Pulmonary artery endothelial cell (primary cell): ENCODE measurements around the gene STARD4. TPM values are rescaled to one million over a fixed set of nuclear protein-coding genes. Genes with fewer than 3 reads are reported as not detected.
A peak's percentile ranks its signal among the peaks of the same experiment; 100 is the strongest.

Experiments used
- DNase-seq: peaks from one replicate; pipeline ENCODE4 v3.0.0-alpha.2; 2011; ENCODE audit warnings: low read depth, low spot score
- total RNA-seq: library from RNA; depleted of rRNA; stranded (reverse); fragments of >200 nt; gene quantifications from 2 replicates; pipeline ENCODE4 v1.2.3, GENCODE V29; 2014

The STARD4 gene, protein sequence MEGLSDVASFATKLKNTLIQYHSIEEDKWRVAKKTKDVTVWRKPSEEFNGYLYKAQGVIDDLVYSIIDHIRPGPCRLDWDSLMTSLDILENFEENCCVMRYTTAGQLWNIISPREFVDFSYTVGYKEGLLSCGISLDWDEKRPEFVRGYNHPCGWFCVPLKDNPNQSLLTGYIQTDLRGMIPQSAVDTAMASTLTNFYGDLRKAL
- 79.3 and 113 TPM in 2 replicates for total RNA-seq

DNA sequence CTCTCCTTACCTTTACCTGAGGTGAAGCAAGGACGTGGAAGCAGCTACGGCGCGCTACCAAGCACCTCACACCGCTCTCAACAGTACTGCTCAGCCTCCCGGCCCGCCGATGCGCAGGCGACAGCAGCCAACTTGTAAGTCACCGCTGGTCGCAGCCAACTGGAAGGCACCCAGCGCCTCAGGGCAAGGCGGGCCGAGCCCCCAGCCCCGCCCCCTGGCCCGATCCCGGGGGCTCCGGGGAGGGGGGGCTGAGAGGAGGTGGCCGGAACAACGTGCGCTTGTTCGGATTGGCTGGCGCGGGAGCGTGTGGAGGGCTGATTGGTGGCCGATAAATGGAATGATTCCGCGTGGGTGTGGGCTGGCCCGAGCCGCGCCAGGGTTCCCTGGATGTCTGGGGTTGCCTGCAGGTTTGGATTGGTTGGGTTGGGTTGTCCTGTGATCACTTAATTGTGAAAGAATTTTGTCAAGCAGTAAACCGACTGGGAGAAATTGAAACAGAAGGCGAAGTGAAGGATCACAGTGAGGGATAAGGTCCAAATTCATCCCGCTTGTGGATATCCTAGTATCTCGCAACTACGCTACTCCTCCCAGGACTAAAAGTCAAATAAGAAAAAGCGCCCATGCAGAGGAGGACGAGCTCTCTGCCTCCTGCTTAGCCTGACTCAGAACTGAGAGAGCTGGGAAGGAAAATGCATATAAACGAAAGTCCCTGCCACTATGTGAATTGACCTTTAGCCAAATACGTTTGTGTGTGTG is at the start of gene STARD4:
TSS of gene STARD4 (minus strand) at position 161 of the 756 bp plus-strand sequence. CDS start 5,102 bp downstream, outside the sequence.
- peak; percentile 82 for DNase-seq

DNA sequence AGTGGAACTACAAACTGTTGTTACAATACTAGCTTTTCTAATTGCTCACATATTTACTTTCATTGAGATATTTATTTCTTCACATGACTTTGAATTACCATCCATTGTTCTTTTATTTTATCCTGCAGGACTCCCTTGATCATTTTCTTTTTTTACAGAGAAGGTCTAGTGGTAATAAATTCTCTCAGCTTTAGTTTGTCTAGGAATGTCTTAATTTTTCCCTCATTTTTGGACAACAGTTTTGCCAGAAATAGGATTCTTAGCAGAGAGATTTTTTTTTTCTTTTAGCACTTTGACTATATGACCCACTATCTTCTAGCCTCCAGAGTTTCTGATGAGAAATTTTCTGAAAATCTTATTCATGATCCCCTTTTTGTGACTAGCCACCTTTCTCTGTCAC is 47.3 kb upstream of the STARD4 start:
- DNase-seq: no peak

DNA sequence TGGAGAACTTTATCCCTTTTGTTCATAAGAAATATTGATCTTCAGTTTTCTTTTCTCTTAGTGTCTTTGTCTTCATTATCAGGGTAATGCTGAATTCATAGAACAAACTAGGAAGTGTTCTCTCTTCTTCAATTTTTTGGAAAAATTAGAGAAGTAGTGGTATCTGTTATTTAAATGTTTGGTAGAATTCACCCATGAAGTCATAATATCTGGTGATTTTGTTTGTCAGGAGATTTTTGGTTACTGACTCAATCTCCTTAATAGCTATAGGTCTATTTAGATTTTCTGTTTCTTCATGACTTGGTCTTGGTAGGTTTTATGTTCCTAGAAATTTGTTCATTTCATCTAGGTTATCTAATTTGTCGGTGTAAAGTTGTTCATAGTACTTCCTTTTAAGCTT is 45.4 kb upstream of the STARD4 start:
- no peak for DNase-seq

DNA sequence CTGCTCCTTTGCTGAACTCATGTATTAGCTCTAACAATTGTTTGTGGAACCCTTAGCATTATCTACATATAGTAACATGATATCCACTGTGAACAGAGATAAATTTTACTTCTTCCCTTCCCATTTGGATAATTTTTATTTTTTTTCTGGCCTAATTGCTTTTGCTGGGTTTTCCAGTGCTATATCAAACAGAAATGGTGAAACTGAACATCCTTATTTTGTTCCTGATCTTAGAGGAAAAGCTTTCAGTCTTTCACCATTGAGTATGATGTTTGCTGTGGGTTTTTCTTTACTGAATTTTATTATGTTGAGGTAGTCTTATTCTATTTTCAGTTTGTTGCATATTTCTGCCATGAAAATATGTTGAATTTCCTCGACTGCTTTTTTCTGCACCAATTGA is 44.8 kb upstream of the STARD4 start:
- DNase-seq: no peak

DNA sequence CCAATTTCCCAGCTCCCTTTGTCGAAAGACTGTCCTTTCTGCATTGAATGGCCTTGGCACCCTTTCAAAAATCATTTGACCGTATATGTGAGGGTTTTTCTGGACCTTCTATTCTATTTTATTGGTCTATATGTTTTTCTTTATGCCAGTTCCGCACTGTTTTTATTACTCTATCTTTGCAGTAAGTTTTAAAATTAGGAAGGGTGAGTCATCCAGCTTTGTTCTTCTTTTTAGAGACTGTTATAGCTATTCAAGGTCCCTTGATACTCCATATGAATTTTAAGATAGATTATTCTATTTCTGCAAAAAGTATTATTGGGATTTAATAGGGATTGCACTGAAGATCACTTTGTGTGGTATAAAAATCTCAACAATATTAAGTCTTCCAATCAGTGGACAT is 44.2 kb upstream of the STARD4 start:
- DNase-seq: no peak

DNA sequence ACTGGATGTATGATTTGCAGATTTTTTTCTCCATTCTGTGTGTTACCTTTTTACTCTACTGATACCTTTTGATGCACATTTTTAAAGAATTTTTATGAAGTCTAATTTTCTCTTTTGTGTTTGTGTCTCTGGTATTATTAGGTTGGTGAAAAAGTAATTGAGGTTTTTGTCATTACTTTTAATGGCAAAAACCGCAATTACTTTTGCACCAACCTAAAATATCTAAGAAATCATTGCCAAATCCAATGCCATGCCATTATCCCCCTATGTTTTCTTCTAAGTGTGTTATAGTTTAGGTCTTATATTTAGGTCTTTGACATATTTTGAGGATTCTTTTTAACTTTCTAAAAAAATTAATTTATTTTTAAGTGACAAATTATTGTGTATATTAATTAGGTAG is 43.4 kb upstream of the STARD4 start:
- no peak for DNase-seq

DNA sequence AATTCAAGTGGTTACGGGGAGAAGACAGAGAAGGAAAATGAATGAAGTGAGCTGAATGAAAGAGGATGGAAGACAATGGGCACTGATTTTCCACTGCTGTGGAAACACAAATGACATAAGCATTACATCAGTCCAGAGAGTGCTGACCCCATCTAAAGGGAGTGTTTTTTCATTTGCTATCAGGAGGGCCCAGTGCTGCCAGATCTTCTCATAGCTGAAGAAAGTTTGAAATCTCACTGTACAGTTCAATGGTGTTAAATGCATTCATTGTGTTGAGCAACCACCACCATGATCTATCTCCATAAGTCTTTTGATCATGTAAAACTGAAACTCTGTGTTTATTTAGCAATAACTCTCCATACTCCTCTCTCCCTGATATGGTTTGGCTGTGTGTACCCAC is 41.5 kb upstream of the STARD4 start:
- no peak for DNase-seq

DNA sequence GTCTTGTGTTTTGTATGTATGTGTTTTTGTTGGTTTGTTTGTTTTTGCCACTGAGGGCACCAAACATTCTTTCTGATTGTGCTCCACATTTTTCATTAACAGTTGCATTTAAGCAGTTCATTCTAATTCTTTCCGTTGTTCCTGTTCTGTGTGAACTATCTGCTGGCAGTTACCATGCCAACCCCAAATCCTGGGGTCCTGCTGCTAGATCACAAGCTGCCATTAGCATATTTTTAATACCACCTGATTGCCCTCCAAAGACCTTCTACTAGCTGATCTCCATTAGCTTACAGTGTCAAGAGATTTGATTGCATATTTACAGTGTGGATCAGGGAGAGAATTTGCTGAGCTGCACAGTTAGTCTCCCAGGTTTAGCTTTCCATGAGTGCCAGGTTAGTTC is 40.6 kb upstream of the STARD4 start:
- no peak for DNase-seq

DNA sequence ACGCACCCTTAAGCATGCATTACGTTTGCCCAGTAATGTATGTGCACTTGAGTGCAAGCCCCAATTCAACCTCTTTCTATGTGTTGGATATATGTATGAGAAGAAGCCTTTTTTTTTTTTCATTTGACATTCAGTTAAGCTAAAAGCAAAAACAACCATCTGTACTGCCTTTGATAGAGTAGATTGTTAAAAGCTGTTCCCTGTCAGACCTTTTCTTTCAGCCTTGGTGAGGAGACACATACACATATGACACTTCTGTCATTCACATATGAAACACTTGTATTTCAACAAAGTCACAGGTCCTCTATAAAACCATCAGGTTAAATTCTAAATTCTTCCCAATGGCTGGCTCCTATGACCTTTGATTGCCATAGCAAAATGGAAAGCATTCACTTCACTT is 40.2 kb upstream of the STARD4 start:
- DNase-seq: no peak

DNA sequence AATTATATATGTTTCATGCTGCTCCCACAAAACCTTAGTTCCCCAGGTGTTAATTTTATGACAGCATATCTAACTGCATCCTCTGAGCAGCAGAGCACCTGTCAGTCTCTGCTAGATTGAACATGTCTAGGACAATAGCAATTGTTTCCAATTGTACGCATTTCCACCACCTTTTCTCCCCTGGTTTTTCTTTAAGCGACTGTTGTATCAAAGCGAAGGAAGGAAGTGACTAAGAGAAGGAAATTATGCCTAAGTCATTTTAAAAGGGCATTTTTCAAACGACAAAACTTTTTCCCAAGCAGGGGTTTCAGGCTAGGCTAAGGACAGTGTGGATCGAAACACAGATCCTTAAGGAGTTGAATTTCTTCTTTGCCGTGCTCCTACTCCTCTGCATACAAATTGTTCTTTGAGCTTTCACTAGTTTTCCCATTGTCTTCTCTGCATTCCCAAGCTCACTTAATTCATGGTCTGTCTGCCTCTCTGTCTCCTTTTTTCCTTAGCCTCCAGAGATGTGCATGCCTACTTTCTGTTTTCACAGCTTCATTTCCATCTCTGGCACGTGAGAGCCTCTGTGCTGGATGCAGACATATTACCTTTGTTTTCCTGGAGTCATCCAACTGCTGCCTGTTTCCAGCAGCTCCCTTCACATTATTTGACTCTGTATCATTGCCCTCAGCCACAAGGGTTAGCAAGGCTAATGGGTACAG is 39.4 kb upstream of the STARD4 start:
- peak; percentile 64 for DNase-seq

DNA sequence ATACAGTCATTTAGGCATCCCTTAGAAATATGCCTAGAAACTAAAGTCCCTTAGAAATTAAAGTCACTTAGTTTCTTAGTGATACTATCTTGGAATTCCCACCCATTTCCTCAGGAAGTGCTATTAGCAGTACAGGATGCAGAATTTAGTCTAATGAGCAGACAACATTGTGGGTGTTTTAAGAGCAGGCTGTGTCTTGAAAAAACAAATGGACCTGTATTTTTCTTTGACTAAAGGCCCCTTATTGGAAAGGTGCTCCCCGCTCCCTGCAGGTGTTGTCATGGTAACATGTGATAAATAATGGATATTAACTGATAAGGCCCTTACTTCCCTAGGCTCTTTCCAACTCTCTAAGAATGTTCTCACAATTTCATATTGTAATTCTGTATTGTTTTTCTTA is 38.8 kb upstream of the STARD4 start:
- peak; percentile 40 for DNase-seq

DNA sequence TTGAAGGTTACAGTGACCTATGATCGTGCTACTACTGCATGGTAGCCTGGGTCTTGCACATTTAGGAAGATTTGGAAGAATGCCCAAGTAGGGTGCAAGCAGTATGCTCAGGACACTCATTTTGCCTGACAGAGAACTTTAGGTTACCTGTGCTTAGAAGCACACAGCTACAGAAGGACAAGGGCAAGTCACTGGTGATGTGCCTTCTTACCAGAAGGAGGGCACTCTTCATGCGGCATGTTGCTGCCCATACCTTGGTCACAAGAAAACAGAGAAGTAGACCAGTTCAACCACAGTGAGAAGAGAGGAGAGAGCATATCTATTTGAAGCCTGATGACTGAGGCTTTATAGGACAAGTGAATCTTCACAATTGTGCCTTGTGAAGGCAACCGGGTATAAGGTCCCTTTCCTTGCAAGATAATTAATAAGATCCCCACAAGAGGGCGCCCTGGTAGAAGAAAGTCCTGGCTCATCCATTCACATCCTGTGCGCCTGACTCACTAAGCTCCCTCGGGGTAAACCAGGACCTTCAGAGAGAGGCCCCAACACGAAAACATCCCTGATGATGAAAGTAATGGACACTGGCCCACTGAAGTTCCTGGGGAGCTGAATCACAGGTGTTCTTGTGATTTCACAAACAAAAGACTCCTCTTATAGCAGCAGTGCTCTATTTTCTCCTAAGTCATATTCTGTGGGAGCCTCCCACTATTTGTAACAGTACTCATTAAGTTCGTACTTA is 38.1 kb upstream of the STARD4 start:
- peak; percentile 87 for DNase-seq

DNA sequence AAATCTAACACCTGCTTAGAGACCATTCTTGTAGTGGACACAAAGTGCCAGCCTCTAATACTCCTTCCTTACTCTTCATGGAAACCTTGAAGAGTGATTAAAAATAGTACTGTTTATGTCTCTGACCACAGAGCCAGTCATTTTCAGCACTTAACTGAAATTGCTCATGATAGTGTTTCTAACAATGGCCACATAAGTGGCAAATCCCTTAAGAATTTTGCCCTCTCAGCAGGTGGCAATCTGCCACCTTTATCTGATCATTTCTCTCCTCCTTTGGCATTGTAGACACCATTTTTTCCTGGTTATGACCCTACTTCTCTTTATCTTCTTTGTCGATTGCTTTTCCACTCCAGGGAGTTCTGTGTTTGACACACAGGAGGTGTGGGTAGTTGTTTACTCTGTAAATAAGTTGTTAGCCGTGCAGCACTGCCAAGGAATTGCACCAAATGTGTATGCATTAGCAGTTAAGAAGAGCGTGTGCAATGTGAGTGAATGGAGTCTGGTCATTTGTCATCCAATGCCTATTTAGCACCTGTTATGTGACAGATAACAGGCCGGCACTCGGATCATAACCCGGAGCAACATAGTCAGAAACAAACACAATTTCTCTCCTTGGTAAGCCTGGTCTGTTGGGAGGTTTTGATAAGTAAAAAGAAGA is 36.8 kb upstream of the STARD4 start:
- no peak for DNase-seq

DNA sequence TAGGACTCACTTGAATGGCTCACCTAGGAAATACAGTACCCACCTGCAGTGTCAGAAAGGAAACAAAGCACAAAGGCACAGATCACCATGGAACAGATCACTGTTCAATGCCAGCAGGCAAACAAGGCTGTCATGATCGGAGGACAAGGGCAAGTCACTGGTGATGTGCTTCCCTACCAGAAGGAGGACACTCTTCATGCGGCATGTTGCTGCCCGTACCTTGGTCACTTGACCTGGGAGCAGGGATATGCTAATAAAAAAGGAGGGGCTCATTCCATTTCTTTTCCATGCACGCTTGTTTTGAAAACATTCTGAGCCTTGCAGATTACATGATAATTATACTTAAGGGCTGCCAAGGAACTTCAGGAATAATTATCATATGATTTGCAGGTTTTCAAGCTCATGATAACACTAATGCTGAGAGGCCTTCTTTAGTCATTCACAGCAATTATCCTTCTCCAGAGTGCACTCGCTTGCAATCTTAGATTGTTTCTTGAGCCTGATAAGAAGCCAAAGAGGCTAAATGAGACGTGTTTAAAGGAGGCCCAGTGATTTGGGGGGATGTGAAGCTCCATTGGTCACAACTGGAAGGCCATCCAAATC is 36.1 kb upstream of the STARD4 start:
- DNase-seq: no peak

DNA sequence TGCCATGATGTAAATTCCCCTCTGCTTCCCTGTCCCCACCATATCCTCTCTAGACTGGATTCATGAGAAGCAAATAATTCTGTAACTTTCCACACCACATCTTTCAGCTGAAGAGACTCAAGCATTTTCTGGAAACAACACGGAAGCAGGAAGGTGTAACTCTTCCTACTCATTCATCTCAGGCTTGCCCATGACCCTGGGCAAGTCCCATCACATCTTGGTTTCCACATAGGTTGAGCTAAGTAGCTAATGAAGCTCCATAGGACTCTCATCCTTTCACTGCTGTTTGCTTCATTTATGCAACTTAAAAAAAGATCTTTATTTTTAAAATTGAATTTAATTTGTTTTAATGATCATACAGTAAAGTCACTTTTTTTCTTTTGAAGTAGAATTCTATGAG is 32.7 kb upstream of the STARD4 start:
- DNase-seq: no peak

DNA sequence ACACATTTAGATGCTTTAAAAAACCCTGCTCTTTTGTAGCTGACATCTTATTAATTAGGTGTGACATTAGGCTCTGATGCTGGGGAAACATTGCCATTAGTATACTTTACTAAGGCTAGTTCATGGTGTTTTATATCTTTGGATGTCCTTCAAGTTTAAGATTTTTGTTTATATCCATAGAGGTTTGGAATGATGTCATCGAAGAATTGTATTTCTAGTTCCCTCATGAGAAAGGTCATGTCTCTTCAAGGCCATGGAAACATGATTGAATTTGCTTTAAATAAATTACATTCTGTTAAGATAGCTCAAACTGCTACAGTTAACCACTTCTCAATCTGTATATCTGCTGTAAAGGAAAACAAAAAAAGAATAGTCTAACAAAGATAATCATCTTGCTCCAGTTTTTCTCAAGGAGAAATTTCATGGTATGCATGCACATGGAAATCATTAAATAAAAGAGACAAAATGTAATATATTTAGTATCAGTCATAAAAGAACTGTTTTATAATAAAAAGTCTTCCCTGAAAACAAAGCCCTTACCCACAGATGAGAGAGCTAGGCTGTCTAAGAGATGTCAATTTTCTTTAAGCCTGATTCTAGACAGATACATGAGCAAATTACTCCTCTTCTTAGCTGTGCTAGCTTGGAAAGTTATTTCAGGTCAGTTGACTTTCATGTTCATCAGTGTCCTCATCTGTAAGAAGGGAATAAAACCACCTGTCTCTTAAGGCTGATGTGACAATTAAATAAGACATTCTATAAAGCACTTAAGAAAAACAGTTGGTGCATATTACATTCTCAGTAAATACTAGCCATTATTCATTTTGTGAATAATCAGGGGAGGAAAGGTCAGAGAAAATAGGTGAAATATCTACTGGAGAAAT is 25.0 kb upstream of the STARD4 start:
- DNase-seq: no peak

DNA sequence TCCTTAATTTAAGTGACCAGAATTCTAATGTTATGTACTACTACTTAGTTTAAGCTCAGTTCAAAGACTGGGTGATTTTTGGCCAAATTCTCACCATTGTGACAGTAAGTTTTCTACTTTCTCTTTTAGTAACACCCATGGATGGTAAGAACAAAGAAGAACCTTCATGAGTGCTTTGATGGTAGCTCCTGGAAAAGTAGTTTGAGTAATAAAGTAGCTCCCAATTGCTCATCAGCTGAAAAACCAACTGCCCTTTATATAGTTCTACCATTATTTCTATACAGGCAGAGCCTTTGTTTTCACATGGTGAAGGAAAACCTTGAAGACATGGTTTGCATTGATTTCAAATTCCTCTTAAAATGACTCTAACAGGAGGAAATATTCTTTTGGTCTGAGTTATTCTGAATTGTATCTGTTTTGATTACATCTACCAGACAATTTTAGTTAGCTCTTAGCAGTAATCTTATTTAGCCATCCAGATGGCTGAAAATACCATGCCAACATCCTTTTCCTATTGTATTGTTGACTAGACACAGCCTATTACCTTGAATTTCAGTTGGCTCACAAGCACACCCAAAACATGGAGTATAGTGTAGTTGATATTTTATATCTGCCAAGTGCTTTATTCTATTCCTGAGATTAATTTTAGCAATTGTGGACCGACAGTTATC is 23.7 kb upstream of the STARD4 start:
- no peak for DNase-seq

DNA sequence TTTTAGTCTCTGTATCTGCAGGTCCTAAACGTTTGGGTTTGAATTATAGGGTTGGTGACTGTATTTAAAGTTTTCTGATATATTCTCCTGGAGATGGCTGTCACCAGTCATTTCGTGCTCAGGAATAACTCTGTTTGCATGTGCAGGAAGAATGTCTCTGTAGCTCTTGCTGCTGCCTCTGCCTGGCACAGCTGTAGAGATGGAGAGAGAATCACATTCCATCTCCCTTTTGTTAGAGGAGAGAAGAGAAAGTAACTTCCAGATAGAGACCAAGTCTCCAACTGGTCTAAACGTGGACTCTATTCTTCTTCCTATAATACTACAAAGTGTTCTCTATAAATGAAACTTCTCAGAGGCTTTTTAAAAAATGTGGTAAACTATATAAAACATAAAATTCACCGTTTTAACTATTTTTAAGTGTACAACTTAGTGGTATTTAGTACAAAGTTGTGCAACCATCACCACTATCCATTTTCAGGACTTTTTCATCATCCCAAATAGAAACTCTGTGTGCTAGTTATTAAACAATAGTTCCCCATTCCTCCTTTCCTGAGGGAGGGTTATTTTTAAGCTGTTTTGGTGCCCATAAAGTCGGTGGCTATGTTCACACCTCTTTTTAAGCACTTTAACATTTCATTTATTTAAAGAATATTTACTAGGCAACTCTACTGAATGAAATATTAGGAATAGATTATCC is 20.7 kb upstream of the STARD4 start:
- DNase-seq: no peak

DNA sequence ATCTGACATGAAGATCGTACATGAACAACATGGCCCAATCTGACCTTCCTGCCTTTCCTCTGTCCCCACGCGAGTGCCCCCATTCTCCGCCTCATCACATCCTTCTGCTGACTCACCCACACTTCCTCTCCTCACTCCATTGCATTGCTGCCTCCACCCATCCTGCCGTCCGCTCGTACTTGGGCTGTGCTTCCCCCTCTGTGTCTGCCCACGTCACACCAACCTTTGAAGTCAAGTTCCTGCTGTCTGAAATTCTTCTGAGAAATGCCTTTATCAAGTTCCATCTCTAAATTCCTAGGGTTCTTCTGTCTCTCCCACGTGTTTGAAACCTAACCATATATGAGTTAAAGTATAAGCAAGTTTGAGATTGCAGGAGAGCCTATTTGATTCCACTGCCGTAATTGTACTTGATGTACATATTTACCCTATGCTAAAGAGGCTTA is 18.0 kb upstream of the STARD4 start:
- DNase-seq: peak; percentile 69
